GOT3 (cell line): ENCODE data around the gene TSEN34.
"Not testable (repeated sequence)": the region's sequence is repeated elsewhere in the genome, so short reads cannot be mapped to it uniquely, and the experiment has no call there.

Source experiments
- DNase-seq: peaks from one replicate; lab custom pipeline; 2025; ENCODE audit warnings: mixed read lengths; lab: John Stamatoyannopoulos, UW

The TSEN34 gene

DNA sequence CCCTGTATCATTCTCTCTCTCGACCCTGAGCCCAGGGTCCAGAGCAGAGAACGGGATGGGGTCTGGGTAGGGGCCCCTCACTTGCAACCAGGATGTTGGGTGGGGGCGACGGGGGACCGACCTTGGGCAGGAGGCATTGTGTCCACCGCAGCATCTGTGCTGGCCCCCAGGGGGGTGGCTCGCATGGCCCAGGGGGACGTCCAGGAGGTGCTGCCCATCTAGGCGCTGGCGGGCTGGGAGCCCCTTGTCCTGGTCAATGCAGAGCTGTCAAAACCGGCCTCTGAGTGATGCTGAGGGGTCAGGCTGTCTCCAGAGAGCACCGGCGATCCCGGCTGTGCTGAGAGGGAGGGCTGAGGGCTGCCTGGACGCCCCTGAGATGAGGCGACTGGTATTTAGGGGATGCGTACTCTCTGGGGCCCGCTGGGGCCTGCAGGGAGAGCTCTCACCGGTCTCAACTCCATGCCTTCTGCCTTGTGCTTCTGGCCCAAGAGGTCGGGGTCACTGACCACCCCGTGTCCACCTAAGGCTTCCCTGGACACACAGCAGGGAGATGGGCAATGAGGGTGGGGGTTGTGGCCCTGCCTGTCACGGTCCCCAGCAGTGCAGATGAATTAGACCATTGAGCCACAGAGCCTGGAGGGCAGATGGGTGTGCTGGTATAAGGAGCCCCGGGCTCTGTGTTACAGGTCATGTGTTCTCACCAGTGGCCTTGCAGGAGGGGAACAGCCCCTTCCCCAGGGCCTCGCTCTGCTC is 18.1 kb downstream of the TSEN34 start:
- no peak for DNase-seq

DNA sequence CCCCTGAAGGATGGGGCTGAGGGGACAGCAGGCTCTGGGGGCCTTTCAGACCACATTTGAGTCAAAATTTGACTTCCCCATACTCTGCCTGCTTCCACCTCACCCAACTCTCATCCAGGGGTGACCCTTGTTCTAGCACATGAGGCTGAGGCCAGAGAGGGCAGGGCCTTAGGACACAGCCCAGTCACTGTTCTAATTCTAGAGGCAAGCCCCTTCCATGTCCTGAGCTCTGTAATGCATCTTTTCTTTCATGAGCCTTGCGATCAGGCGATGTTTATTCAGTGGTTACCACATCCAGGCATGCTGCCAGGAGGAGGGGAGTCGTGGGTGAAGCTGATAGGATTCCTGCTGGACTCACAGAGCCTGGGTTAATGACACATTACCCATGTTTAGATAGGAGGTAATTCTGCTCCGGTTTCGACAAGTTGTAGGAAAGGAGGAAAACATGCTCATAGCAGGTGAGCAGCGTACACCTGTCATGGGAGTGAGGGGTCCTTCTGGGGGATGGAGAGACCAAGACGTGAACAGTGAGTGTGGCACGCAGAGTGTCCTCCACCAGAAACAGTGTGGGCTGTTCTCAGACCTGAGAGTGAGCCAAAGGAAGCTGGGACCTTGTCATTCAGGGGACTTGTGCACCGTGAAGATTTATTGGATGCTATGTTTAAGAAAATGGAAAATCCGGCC is 18.8 kb downstream of the TSEN34 start:
- DNase-seq: peak; percentile 53

DNA sequence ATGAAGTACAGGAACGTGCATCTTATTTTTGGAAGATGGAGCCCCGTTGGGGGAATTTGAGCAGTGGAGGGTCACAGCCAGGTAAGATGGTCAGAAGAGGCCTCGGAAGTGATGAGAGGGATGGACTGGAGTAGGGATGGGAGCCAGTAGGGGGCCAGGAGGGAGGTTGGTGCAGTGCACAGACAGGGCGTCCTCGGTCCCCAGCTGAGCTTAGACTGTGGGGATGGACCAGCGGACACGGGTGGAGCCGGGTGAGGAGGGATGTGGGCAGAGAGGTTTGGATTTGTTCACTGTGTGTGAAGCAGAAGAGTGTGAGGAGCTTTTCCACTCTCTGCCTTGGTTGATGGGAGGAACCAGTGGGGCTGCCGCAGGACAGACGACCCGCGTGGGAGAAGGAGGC is 20.1 kb downstream of the TSEN34 start:
- no peak for DNase-seq

DNA sequence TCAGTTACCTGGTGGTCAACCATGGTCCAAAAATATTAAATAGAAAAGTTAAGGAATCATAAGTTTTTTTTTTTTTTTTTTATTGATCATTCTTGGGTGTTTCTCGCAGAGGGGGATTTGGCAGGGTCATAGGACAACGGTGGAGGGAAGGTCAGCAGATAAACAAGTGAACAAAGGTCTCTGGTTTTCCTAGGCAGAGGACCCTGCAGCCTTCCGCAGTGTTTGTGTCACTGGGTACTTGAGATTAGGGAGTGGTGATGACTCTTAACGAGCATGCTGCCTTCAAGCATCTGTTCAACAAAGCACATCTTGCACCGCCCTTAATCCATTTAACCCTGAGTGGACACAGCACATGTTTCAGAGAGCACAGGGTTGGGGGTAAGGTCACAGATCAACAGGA is 23.1 kb downstream of the TSEN34 start:
- DNase-seq: not testable (repeated sequence)

DNA sequence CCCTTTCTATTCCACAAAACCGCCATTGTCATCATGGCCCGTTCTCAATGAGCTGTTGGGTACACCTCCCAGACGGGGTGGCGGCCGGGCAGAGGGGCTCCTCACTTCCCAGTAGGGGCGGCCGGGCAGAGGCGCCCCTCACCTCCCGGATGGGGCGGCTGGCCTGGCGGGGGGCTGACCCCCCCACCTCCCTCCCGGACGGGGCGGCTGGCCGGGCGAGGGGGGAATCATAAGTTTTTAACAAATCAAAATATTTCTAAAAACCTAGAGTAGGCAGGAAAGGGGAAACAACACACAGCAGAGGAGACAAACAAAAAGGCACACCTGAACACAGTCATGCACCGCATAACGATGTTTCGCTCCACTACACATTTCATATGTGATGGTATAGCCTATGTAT is 23.6 kb downstream of the TSEN34 start:
- not testable (repeated sequence) for DNase-seq

DNA sequence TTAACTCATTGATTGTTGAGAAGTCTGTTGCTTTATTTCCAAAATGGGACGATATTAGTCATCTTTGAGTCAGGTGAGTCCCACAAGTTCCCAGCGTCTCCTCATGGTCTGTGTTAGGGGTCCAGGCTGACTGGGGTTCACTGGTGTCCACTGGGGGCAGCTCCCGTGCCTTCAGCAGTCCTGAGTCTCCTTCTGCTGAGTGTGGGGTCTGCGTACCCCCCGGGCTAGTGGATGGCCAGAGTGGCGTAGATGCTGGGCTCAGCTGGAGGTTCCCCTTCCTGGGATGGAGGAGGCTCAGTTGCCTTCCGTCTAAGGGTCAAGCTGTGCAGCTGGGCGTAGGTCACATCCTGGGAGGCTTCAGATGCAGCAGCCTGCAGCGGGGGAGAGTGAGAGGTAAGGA is 25.8 kb downstream of the TSEN34 start:
- DNase-seq: no peak

DNA sequence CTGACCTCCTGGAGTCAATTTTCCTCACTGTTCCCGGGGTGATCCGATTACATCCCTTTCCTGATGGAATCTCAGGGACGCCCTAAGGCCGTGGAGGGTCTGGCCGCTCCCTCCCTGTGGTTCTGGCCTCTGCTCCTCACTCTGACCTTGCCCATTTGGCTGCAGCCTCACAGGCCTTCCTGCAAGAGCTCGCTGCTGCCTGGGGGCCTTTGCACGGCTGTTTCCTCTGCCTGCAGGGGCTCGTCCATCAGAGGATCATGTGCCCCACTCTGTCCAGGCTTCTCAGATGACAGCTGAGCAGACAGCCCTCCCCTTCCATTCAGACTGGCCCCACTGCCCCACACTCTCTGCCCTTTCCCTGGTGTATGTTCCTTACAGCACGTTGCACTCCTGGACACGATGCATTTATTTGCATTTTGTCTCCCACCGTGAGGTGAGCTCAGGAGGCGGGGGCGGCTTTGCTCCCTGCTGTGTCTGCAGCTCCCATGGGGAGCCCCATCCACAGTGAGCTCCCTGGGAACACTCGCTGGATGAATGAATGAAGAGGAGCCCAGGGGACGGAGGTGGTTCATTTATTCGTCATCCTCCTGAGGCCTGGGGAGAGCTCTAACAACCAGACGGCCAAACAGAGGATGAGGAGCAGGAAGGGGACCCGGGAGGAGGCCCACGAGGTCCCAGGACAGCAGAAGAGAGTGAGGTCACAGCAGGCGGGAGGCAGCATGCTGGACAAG is 26.6 kb downstream of the TSEN34 start:
- DNase-seq: not testable (repeated sequence)

DNA sequence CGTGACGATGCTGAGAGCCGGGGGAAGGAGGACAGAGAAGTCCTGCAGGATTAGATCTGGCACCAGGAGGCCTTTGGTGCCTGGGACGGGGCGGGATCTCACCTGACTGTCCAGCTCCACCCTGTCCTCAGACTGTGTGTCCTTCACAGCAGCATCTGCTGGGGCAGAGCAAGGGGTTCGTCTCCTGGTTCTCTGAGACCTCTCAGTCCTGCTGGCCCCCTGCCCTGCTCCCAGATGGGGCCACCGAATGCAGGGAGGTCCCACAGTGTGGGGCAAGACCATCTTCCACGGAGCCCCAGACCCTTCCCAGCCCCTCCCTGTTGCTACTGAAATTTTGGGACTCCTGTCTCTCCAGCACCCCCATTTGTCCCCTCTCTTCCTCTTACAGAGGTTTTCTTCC is 27.2 kb downstream of the TSEN34 start:
- DNase-seq: no peak

DNA sequence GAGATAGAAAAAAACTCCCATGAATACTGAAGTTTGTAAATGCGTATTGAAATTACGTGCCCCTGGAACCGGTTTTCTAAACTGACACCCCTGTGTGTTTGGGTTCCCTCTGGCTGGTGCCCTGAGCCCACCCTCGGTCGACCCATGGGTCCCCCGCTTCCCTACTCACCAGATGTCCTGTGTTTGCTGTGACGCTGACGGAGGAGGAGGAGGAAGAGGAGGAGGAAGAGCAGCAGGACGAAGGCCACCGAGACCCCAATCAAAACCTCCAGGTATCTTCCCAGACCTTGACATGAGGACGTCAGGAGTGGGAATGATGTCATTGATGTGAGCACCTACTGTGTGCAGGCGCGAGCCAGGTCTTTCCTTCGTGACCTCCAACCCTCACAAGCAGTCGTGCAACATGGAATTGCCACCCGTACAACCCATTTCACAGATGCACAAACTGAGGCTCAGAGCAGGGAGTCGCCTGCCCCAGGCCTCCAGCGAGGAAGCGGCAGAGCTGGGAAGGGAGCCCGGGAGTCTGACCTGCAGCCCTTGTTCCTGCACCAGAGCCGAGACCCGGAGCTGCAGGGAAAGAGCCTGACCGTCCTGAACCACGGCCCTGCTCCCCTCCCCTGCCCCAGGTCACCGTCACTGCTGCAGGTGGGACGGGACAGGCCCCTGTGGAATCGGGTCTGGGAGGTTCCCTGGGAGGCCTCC is 28.0 kb downstream of the TSEN34 start:
- no peak for DNase-seq

DNA sequence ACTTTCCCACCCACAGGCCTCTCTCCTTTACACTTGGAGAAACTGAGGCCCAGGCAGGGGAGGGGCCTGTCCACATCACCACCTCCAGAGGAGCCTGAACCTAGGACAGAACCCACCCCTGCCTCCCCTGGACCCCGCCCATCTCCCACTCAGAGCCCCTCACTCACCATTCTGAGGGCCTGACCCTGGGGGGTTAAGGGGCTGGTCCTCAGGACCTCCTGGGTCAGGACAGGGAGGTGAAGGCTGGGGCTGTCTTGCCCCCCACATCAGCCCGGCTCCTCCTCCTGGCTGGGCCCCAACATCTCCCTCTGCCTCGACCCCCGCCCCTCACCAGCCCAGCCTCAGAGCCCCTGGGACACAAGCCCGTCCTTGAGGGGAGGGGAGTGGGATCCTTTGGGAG is 28.6 kb downstream of the TSEN34 start:
- not testable (repeated sequence) for DNase-seq

DNA sequence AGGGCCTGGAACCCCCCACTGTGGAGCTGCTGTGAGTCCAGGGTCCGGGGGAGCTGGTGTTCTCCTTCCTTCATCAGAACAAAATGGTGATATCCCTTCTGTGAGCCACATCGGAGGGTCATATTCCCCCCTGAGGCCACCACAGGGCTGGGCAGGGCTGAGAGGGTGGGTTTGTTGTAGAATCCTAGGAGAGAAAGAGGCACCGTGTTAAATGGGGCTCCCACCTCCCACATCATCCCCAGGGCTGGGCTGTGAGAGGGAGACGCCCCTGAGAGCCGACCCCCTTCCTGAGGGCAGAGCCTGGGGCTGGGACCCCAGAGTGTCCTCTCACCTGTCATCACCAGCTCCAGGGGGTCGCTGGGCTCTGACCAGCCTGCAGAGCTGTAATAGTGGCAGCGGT is 30.8 kb downstream of the TSEN34 start:
- DNase-seq: not testable (repeated sequence)

DNA sequence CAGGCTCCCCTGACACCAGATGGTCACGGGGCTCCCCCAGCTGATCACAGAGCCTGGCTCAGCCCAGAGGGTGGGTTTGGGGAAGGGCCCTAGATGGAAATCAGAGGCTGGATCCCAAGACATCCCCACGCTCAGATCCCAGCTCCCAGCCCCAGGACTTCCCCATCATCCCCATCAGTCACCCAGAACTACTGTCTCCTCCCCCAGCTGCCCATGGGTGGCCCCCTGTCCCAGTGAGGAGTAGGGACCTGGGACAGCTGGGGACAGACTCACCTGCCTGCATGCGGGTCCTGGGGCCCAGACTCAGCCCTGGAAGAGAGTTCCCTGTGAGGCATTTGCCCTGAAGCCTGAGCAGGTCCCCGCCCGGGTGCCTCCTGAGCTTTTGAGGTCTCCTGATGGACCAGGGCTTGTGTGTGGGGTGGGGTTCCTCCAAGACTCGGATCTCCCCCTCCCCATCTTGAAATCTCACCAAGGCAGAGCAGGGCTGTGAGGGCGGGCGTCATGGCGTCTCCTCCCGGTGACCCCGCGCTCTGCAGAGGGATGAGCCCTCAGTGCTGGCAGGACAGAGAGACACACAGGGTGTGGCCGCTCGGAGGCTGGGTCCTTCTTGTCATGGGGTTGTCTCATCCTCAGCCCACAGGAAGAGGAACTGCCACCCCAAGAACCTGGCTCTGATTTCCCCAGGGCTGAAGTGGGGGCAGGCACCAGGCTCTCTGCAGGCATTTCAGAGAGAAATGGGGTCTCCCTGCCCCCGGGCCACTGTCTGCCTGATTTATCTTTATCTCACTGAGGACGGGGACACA is 31.6 kb downstream of the TSEN34 start, which contains the start of gene LILRB3:
Gene LILRB3 (minus strand): TSS at position 534 of the 803 bp plus-strand sequence. CDS start 31 bp downstream, at position 503.
- DNase-seq: not testable (repeated sequence)

DNA sequence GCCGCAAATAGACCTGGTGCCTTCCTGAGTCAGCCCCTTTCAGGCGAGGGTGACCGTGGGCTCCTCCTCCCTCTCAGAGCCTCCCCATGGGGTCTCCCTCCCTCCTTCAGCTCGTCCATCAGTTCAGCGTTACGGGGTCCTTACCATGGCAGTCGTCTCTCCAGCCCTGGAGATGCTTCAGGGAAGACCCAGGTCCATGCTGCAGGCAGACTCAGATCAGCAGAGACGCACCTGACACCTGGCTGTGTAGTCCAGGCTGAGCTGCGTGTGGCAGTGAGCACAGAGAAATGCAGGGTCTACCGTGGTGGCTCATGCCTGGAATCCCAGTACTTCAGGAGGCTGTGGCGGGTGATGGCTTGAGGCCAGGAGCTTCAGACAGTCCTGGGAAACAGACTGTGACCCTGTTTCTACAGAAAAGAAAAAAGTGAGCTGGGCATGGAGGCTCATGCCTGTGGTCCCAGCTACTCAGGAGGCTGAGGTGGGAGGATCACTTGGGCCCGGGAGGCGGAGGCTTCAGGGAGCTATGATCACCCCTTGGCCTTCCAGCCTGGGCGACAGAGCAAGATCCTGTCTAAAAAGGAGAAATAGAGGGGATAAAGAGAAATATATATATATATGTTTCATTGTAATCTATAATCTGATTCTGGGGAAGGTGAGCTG is 32.3 kb downstream of the TSEN34 start:
- not testable (repeated sequence) for DNase-seq

DNA sequence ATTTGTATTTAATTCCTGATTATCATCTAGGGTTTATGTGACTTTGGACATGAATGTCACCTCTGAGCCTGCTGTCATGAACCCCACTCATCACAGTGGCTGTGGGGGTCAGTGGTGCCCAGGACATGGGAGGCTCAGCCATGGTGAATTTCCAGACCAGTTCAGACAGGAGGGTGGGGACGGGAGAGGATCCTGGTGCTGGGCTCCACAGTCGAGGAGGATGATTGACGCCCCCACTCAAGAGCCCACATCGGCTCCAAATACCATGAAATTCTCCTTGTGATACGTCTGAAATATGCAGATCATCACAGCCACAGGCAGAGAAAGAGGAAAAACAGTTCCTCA is 32.8 kb downstream of the TSEN34 start:
- not testable (repeated sequence) for DNase-seq

DNA sequence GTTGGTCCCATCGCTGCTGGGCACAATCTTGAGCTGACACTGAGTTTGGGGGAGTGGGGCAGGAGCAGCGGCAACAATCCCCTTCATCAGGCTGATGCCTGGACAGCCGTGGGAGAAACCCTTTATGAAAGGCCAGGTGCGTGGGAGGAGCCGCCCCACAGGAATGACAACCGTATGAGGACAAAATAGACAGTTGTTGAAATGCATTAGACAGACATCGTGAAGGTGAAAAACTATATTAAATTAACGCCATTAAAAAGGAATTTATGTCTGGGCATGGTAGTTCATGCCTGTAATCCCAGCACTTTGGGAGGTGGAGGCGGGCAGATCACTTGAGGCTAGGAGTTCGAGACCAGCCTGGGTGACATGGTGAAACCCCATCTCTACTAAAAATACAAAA is 33.5 kb downstream of the TSEN34 start:
- not testable (repeated sequence) for DNase-seq

DNA sequence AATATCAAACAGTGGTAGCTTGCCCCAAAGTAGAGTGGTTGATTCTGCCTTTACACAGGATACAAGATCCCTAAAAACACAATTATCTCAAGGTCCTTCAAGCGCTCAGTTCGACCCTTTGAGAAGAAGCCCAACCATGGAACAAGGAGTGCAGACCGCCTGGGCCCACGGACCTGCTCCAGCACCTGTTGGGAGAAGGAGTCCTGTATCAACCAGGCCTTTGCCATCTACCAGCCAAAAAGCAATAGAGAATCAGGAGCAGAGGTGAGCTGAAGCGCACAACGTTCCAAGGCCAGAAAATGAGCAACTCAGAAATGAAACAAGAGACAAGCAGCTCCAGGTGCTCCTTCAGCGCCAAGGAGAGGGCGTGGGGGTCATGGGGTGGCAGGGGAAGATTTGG is 38.0 kb downstream of the TSEN34 start:
- no peak for DNase-seq

DNA sequence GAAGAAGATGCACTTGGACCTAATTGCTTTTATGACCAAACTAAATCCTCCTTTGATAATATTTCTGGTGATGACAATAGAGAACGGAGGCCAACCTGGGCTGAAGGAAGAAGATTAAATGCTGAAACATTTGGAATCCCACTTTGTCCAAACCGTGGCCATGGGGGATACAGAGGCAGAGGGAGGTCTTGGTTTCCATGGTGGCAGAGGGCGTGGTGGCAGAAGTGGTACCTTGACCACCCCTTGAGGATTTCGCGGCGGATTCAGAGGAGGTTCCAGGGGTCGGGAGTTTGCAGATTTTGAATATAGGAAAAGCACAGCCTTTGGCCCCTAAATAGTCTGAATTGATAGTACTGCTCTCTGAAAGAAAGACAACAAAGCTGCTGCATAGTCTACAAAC is 38.9 kb downstream of the TSEN34 start:
- no peak for DNase-seq

DNA sequence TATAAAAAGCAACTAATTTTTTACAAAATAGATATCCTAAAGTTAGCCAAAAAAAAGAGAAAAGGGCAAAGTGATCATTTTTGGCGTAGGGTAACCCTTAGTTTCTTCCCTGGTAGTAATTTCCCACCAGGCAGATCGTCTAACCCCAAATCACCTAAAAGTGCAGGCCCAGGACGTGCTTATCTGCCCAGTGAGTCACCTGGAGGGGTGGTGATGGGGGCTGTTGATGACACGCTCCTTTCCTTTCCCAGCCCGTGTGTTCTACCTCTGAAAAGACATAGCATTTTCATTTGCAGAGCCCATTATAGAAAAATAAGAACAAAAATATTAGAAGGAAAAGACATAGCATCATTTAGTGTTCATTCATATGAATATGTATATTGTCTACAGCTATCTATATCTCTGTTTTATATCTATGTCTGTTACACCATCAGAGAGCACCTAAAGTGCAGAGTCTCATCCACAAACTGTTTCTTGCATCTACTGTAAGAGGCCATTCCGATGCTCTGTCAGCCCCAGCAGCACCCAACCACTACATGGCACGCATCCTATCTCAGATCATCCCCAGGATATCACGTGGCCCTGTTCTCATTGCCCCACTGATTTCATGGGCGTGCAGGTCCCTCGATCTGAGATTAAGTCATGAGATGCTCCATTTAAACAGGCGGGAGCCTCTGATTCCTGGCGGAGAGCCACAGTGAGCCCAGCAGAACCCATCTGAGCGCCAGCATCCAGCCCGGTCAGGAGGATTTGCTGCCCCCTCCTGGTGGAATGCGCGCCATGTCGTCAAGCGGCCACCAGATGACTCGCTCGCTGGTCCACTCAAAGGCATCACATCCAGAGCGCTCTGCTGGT is 40.2 kb downstream of the TSEN34 start:
- peak; percentile 50 for DNase-seq

DNA sequence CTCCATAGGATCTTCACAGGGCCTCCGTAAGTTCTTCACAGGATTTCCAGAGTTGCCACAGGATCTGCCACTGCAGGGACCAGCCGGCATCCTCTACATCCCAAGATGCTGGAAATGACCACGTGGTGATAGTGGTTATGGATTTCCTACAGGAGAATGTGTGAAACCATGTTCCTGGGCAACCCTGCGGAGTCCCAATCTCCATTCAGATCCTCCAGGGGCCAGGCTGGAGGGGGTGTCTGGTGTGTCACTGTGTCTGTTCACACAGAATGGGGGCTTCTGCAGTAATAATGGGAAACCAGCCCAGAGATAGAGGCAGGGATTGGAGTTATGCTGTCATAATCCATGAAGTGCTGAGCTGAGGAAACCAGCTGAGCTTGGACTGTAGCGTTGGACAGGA is 42.8 kb downstream of the TSEN34 start:
- DNase-seq: no peak
